NCI-H187 treated with DMSO at 0.1 percent for 48 hours (cell line): ENCODE results near the gene SNRNP40.
"Not testable (repeated sequence)": the region's sequence is repeated elsewhere in the genome, so short reads cannot be mapped to it uniquely, and the experiment has no call there.

Experiments used
- DNase-seq: peaks from one replicate; lab custom pipeline; 2025; lab: John Stamatoyannopoulos, UW

Gene SNRNP40

GRCh38 chr1:31282426-31282825 is 14.2 kb downstream of the SNRNP40 start:
- DNase-seq = not testable (repeated sequence)

GRCh38 chr1:31273619-31274018 is 23.0 kb downstream of the SNRNP40 start:
- DNase-seq = no peak

- no peak for DNase-seq
Observed at GRCh38 chr1:31272369-31272768, 24.2 kb downstream of the SNRNP40 start.

GRCh38 chr1:31266547-31266946 is 30.0 kb downstream of the SNRNP40 start:
- DNase-seq = no peak

GRCh38 chr1:31264790-31265386 is 31.7 kb downstream of the SNRNP40 start:
- DNase-seq = no peak

- DNase-seq = no peak
Observed at GRCh38 chr1:31263408-31263807, 33.2 kb downstream of the SNRNP40 start.

GRCh38 chr1:31262393-31262792 is 34.2 kb downstream of the SNRNP40 start:
- not testable (repeated sequence) for DNase-seq

GRCh38 chr1:31261916-31262315 is 34.7 kb downstream of the SNRNP40 start:
- no peak for DNase-seq

GRCh38 chr1:31259746-31260145 is 36.8 kb downstream of the SNRNP40 start:
- no peak for DNase-seq

GRCh38 chr1:31258581-31258980 is 38.0 kb downstream of the SNRNP40 start:
- DNase-seq = no peak

- DNase-seq = no peak
Observed at GRCh38 chr1:31257213-31257612, 39.4 kb downstream of the SNRNP40 start.

GRCh38 chr1:31249854-31250253 is 46.7 kb downstream of the SNRNP40 start:
- DNase-seq = no peak

- no peak for DNase-seq
Observed at GRCh38 chr1:31248276-31248675, 48.3 kb downstream of the SNRNP40 start.

- no peak for DNase-seq
Observed at GRCh38 chr1:31244326-31244725, 52.3 kb downstream of the SNRNP40 start.

GRCh38 chr1:31243501-31244286 is 52.9 kb downstream of the SNRNP40 start:
- DNase-seq = no peak

- no peak for DNase-seq
Observed at GRCh38 chr1:31241321-31241720, 55.3 kb downstream of the SNRNP40 start.

- DNase-seq = no peak
Observed at GRCh38 chr1:31239653-31240241, 56.8 kb downstream of the SNRNP40 start, which contains the start of gene NKAIN1. Gene NKAIN1, minus strand, starts transcription at chr1:31239887. Its CDS starts 340 bp downstream, at chr1:31239547.

- no peak for DNase-seq
Observed at GRCh38 chr1:31238986-31239613, 57.5 kb downstream of the SNRNP40 start.

- DNase-seq = no peak
Observed at GRCh38 chr1:31238612-31238985, 58.0 kb downstream of the SNRNP40 start.

GRCh38 chr1:31234870-31235269 is 61.7 kb downstream of the SNRNP40 start:
- DNase-seq = no peak

- no peak for DNase-seq
Observed at GRCh38 chr1:31234123-31234708, 62.4 kb downstream of the SNRNP40 start.

GRCh38 chr1:31232689-31233088 is 63.9 kb downstream of the SNRNP40 start:
- DNase-seq = no peak
